HUES6 (cell line): Measurements from ENCODE around the gene THY1.
"Not testable (repeated sequence)": the region's sequence is repeated elsewhere in the genome, so short reads cannot be mapped to it uniquely, and the experiment has no call there.

ENCODE experiments used
- H3K27ac ChIP-seq: 2 replicates; pipeline ENCODE4 v1.7.0; 2013; ENCODE audit warnings: low read depth, mild to moderate bottlenecking, low read length, inconsistent platforms
- H3K27me3 ChIP-seq: 2 replicates; pipeline ENCODE4 v1.6.1; 2013; ENCODE audit warnings: low read length; ENCODE audit not compliant: control insufficient read depth, insufficient read depth
- H3K36me3 ChIP-seq: 2 replicates; pipeline ENCODE4 v1.6.1; 2013; ENCODE audit warnings: low read length; ENCODE audit not compliant: control insufficient read depth, insufficient read depth
- H3K4me1 ChIP-seq: 2 replicates; pipeline ENCODE4 v1.6.1; 2013; ENCODE audit warnings: low read length; ENCODE audit not compliant: control insufficient read depth, insufficient read depth
- H3K4me3 ChIP-seq: 2 replicates; pipeline ENCODE4 v1.5.1; 2013; ENCODE audit warnings: low read depth, low read length
- H3K9ac ChIP-seq: one replicate; pipeline ENCODE4 v1.6.1; 2013; ENCODE audit warnings: mild to moderate bottlenecking, low read length
- H3K9me3 ChIP-seq: 2 replicates; pipeline ENCODE4 v1.6.1; 2013; ENCODE audit warnings: low read depth, low read length; ENCODE audit not compliant: control insufficient read depth, insufficient read depth

THY1 gene

DNA sequence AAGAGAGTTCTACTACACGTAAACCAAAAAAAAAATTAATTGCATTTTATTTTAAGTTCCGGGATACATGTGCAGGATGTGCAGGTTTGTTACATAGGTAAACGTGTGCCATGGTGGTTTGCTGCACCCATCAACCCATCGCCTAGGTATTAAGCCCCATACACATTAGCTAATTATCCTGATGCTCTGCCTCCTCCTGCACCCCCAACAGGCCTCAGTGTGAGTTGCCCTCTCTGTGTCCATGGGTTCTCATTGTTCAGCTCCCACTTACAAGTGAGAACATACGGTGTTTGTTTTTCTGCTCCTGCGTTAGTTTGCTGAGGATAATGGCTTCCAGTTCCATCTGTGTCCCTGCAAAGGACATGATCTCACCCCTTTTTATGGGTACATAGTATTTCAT, 32.7 kb upstream of the THY1 start:
- H3K4me1 ChIP-seq, H3K9ac ChIP-seq, H3K27me3 ChIP-seq, H3K9me3 ChIP-seq, H3K4me3 ChIP-seq, H3K36me3 ChIP-seq, H3K27ac ChIP-seq: not testable (repeated sequence)

- H3K9me3 ChIP-seq, H3K4me1 ChIP-seq, H3K4me3 ChIP-seq, H3K27ac ChIP-seq, H3K9ac ChIP-seq, H3K27me3 ChIP-seq, H3K36me3 ChIP-seq: not testable (repeated sequence)
These were observed 32.3 kb upstream of the THY1 start for GRCh38 chr11:119455241-119455640.

GRCh38 chr11:119453881-119454280, 30.9 kb upstream of the THY1 start:
- no peak overlapping the region for H3K27ac ChIP-seq
- H3K4me3 ChIP-seq = no peak overlapping the region
- no peaks in the 10 kb centered on the region for H3K9me3 ChIP-seq
- no peaks in the 10 kb centered on the region for H3K36me3 ChIP-seq
- no peaks in the 10 kb centered on the region for H3K4me1 ChIP-seq
- no peaks in the 10 kb centered on the region for H3K27me3 ChIP-seq
- no peak overlapping the region for H3K9ac ChIP-seq

DNA sequence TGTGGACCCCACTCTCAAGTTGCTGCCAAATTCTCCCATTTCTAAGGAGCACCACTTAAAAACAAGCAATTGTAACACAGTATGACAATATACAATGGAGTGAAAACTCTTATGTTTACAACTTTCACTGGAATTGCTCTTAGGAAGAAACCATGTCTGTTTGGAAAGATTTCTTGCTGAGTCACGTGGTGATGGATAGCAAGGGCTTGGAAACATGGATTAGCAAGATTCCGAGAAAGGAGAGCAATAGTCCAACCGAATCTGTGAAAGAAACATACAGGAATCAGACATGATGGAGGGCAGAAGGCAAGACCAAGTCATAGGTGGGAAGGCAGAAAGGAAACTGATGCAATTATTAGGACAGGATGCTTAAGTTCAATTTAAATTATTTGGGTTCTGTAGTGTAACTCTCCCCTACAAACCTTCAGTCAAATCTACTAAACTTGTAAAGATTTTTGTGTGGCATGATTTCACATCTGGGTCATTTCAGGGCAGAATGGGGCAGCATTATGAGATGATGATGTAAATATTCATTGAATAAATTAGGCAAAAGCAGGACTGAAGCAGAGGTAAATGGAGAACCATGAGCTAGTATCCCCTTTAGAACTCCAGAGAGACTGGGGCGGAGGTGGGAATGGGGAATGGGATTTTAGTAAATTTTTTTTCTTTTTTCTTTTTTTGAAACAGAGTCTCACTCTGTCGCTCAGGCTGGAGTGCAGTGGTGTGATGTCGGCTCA, 27.8 kb upstream of the THY1 start:
- Histone ChIP-seq H3K9ac (no peak overlapping the region), H3K27me3 (no peaks in the 10 kb centered on the region), H3K27ac (no peak overlapping the region), H3K4me3 (no peak overlapping the region), H3K9me3 (no peaks in the 10 kb centered on the region), H3K36me3 (no peaks in the 10 kb centered on the region), H3K4me1 (no peaks in the 10 kb centered on the region)

- no peaks in the 10 kb centered on the region for H3K4me1 ChIP-seq
- no peak overlapping the region for H3K27ac ChIP-seq
- no peak overlapping the region for H3K9ac ChIP-seq
- no peaks in the 10 kb centered on the region for H3K27me3 ChIP-seq
- H3K4me3 ChIP-seq = no peak overlapping the region
- H3K36me3 ChIP-seq = no peaks in the 10 kb centered on the region
- no peaks in the 10 kb centered on the region for H3K9me3 ChIP-seq
These were observed 26.5 kb upstream of the THY1 start for GRCh38 chr11:119449498-119449897.

GRCh38 chr11:119448380-119448779, 25.4 kb upstream of the THY1 start:
- Histone ChIP-seq H3K27me3 (no peaks in the 10 kb centered on the region), H3K4me3 (no peak overlapping the region), H3K27ac (no peak overlapping the region), H3K4me1 (no peaks in the 10 kb centered on the region), H3K9me3 (no peaks in the 10 kb centered on the region), H3K9ac (no peak overlapping the region), H3K36me3 (no peaks in the 10 kb centered on the region)

DNA sequence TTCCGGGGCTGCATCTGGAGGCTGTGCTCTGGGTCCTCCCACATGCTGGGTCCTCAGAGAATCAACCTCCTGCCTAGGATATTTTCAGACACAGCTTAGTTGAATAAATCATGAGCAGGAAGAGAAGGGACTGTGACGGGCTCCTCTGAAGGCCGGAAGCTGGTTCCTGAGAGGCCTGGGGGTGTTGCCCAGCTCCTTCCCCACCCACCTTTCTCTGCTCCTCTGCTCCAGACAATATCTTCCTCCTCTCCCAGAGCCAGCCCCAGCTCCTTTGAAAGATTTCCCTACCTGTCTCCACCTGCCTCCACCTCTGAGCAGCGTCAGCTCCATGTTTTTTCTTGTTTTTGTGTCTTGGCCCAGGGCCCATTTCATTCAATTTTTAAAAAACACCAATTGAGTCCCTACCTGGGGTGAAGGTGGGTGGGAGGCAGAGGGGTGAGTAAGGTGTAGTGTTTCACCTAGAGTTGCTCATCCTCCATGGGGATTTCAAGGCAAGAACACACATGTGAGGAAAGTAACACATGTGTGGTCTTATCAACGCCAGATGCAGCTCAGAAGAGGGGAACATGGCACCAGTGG, 24.8 kb upstream of the THY1 start:
- Histone ChIP-seq H3K4me1 (no peaks in the 10 kb centered on the region), H3K27me3 (no peaks in the 10 kb centered on the region), H3K9me3 (no peaks in the 10 kb centered on the region), H3K36me3 (no peaks in the 10 kb centered on the region), H3K4me3 (no peak overlapping the region), H3K27ac (no peak overlapping the region), H3K9ac (no peak overlapping the region)

- Histone ChIP-seq H3K4me3 (no peak overlapping the region), H3K36me3 (no peaks in the 10 kb centered on the region), H3K9ac (no peak overlapping the region), H3K9me3 (no peaks in the 10 kb centered on the region), H3K27me3 (no peaks in the 10 kb centered on the region), H3K4me1 (0 out of 2 replicates have a peak, but pooled peaks cover under 1% of the 10 kb centered on the region), H3K27ac (no peak overlapping the region)
These were observed 24.1 kb upstream of the THY1 start for GRCh38 chr11:119446871-119447663.

DNA sequence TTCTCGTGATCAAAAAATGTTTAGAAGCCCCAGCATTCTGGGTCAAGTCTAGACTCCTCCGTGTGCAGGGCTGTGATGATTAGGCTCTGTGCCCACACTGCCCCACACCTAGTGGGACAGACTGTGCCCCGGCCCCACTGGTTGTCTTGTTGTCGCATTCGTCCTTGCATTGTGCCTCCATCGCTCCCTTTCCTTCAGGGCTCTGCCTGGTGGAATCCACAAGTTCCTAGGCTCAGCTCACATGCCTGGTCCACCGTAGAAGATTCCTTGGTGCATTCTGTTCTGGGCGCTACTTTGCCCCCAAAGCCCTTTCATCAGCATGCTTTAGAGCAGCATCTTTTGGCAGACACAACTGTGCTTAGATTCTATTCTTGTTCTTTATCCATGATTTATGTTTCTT, 23.5 kb upstream of the THY1 start:
- H3K4me3 ChIP-seq = no peak overlapping the region
- no peak overlapping the region for H3K27ac ChIP-seq
- H3K4me1 ChIP-seq = 0 out of 2 replicates have a peak, but pooled peaks cover 6% of the 10 kb centered on the region
- no peaks in the 10 kb centered on the region for H3K9me3 ChIP-seq
- H3K36me3 ChIP-seq = no peaks in the 10 kb centered on the region
- H3K27me3 ChIP-seq = no peaks in the 10 kb centered on the region
- H3K9ac ChIP-seq = no peak overlapping the region

DNA sequence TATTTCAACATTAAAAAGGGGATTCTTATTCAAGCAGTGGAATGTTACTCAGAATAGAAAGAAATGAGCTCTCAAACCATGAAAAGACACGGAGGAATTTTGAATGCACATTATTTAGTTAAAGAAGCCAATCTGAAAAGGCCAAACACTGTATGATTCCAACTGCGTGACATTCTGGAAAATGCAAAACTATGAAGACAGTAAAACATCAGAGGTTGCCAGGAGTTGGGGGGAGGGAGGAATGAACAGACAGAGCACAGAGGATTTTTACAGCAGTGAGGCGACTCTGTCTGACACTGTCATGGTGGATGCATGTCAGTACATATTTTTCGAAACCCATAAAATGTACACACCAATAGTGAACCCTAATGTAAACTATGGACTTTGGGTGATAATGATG, 22.9 kb upstream of the THY1 start:
- peaks cover 11% of the 10 kb centered on the region; the same call in 1 of the 2 replicates for H3K4me1 ChIP-seq
- no peaks in the 10 kb centered on the region for H3K9me3 ChIP-seq
- no peak overlapping the region for H3K27ac ChIP-seq
- H3K27me3 ChIP-seq = no peaks in the 10 kb centered on the region
- no peak overlapping the region for H3K4me3 ChIP-seq
- no peaks in the 10 kb centered on the region for H3K36me3 ChIP-seq
- H3K9ac ChIP-seq = no peak overlapping the region

DNA sequence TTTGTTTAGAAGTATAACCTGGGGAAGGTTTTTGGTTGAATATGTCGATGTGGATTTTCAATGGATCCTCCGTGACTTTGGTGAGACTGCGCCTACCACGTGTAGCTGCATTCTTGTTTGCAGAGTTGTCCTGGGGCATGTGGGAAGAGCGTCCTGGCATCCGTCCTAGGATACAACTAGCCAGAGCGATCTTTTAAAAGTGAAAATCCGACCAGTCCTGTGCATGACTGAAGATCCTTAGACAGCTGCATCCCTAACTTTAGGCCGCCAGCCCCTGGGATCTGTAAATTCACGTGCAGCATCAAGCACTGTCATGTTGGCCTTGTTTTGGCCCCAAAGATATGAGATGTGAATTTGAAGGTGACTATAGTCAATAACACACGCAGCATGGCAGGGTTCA, 22.4 kb upstream of the THY1 start:
- H3K4me1 ChIP-seq = peaks cover 13% of the 10 kb centered on the region; the same call in 1 of the 2 replicates
- no peaks in the 10 kb centered on the region for H3K27me3 ChIP-seq
- H3K27ac ChIP-seq = no peak overlapping the region

More for the DNA sequence above, 22.4 kb upstream of the THY1 start:
- Histone ChIP-seq H3K9me3 (no peaks in the 10 kb centered on the region), H3K4me3 (no peak overlapping the region), H3K9ac (no peak overlapping the region), H3K36me3 (no peaks in the 10 kb centered on the region)
